Right atrium auricular region (tissue), 2 donors: ENCODE measurements around the gene FZD7. TPM values are rescaled to one million over a fixed set of nuclear protein-coding genes. Genes with fewer than 3 reads are reported as not detected.

ENCODE experiments used
- DNase-seq: peaks from one replicate; pipeline ENCODE4 v3.0.0-alpha.2; 2019; ENCODE audit warnings: low spot score
- H3K27ac ChIP-seq, 2 donors: fragments of 200-600 bp; sonication (generic); 1 replicate in 1 of 2; 2 replicates in 1 of 2; pipeline ENCODE4 v1.5.1; 2016 to 2019
- H3K27me3 ChIP-seq, 2 donors: fragments of 200-600 bp; sonication (generic); one replicate each; pipeline versions ENCODE4 v1.5.1 to v1.6.0; 2017 to 2019
- H3K36me3 ChIP-seq: fragments of 200-600 bp; sonication (generic); one replicate; pipeline ENCODE4 v1.5.1; 2016
- H3K4me1 ChIP-seq, 2 donors: fragments of 200-600 bp; sonication (generic); one replicate each; pipeline versions ENCODE4 v1.5.1 to v1.6.0; 2017 to 2019
- H3K4me3 ChIP-seq, 2 donors: fragments of 200-600 bp; sonication (generic); 1 replicate in 1 of 2; 2 replicates in 1 of 2; pipeline ENCODE4 v1.5.1; 2017 to 2019; ENCODE audit warnings: mild to moderate bottlenecking in 1 of 2, moderate library complexity in 1 of 2
- H3K9me3 ChIP-seq, 2 donors: fragments of 200-600 bp; sonication (generic); one replicate each; pipeline ENCODE4 v1.5.1; 2019
- total RNA-seq, 2 donors: library from RNA; depleted of rRNA; stranded (reverse); fragments of >200 nt; gene quantifications; one replicate each; pipeline ENCODE4 v1.1.0, GENCODE V29; 2016
- TF ChIP-seq, protein P1 (sequence below), 2 donors: fragments of 200-600 bp; sonication (generic); IDR thresholded peaks; one replicate each; pipeline ENCODE4 v1.5.1; 2019; ENCODE audit warnings: antibody characterized with exemption in 2 of 2

The FZD7 gene
- total RNA-seq, 2 donors from 2014 or later = 14.1 to 24.5 TPM

DNA sequence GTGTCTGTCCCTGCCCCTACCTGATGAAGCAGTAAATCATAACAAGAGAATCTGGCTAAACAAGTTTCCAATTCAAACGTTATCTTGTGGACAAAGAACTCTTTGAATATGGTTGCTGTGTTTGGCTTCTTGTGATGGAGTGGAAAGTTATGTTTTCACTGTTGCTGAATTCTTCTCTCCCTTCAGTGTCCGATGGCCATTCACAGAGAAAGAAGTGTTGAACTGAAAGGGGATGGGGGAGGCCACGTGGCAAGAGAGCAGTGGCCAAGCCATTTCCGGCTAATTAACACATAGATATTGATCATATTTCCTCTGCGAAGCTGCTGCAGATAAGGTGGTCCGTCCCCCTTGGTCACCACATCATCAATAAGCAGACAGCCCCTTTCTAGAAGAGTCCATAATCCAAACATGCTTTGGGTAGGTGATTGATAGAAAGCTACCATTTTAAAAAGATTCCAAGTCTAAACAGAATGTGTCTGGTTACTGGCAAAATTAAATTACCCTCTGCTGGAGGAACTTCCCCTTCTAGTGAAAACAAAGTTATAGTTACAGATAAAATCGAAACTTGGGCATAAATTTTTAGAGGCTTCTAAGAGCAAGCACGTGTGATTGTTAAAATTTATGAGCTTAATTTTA lies 36.9 kb upstream of the FZD7 start:
- Histone ChIP-seq H3K36me3 (no peaks in the 10 kb centered on the region), H3K9me3 (no peaks in the 10 kb centered on the region), H3K4me1 (peaks cover 0 to 10% of the 10 kb centered on the region in 2 donors), H3K27me3 (no peaks in the 10 kb centered on the region), H3K27ac (no peak overlapping the region), H3K4me3 (no peak overlapping the region)
- no peak for DNase-seq
- TF ChIP-seq, protein P1, sequence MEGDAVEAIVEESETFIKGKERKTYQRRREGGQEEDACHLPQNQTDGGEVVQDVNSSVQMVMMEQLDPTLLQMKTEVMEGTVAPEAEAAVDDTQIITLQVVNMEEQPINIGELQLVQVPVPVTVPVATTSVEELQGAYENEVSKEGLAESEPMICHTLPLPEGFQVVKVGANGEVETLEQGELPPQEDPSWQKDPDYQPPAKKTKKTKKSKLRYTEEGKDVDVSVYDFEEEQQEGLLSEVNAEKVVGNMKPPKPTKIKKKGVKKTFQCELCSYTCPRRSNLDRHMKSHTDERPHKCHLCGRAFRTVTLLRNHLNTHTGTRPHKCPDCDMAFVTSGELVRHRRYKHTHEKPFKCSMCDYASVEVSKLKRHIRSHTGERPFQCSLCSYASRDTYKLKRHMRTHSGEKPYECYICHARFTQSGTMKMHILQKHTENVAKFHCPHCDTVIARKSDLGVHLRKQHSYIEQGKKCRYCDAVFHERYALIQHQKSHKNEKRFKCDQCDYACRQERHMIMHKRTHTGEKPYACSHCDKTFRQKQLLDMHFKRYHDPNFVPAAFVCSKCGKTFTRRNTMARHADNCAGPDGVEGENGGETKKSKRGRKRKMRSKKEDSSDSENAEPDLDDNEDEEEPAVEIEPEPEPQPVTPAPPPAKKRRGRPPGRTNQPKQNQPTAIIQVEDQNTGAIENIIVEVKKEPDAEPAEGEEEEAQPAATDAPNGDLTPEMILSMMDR (IDR thresholded peaks at IDR 0.05) = no peak

DNA sequence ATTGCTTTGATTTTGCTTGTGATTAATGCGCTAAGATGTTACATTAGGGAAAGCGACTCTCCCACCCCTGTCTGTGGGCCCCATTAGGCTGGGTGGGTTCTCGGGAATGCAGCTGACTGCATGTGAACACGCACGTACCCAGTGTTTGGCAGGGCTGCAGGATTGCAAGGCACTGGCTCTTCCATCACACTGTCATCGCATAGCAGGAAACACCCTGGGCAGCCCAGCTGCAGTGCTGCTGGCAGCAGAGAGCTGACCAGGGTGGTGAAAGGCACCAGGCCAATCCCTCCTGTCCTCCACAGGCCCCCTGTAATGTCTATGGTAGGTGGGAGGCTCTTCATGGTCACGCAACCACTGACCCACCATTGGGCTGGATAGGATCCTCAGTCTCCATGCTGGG lies 34.4 kb upstream of the FZD7 start:
- Histone ChIP-seq H3K36me3 (no peaks in the 10 kb centered on the region), H3K27ac (no peak overlapping the region), H3K9me3 (no peaks in the 10 kb centered on the region), H3K27me3 (no peaks in the 10 kb centered on the region), H3K4me1 (peaks cover 0 to 10% of the 10 kb centered on the region in 2 donors), H3K4me3 (no peak overlapping the region)
- TF ChIP-seq, protein P1 (IDR thresholded peaks at IDR 0.05) = no peak
- DNase-seq = no peak

DNA sequence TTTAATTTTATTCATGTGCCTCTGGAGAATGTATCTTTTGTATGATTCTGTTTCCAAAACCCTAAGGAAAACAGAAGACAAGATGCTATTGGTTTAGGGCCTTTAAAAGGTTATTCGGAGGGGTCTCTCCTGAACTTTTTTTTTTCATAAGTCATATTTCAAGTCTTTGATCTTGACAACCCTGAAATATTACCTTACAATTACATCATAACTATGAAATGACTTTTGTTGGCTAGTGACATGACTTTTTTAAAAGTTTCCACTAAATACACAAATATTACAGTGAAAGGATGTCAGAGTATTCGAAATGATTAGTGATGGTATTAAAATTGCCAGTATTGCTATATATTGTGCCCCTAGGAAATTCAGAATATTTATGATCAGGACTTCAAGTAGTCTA lies 31.8 kb upstream of the FZD7 start:
- Histone ChIP-seq H3K4me3 (no peak overlapping the region), H3K9me3 (no peaks in the 10 kb centered on the region), H3K27ac (no peak overlapping the region), H3K4me1 (peaks cover 0 to 10% of the 10 kb centered on the region in 2 donors), H3K27me3 (no peaks in the 10 kb centered on the region), H3K36me3 (no peaks in the 10 kb centered on the region)
- DNase-seq = no peak
- TF ChIP-seq, protein P1 (IDR thresholded peaks at IDR 0.05) = no peak

DNA sequence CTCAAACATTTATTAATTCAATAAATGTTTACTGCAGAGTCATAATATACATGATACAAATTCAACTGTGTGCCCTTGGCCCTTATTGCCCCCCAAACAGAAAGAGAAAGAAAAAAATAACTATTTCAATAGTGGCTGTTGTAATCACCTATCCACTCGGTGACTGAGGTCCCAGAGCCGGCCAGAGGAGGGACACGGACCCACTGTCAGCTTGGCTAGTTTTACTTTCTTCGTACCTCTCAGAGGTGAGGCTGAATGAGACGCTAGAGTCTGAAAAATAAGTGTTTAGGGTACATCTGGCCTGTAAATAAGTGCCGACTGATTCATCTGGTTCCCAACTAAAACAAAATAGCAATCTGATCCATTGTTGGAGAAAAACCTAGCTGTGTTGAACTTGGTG lies 31.3 kb upstream of the FZD7 start:
- Histone ChIP-seq H3K36me3 (no peaks in the 10 kb centered on the region), H3K27me3 (no peaks in the 10 kb centered on the region), H3K4me3 (no peak overlapping the region), H3K4me1 (peaks cover 0 to 15% of the 10 kb centered on the region in 2 donors), H3K9me3 (no peaks in the 10 kb centered on the region), H3K27ac (no peak overlapping the region)
- DNase-seq = no peak
- TF ChIP-seq, protein P1 (IDR thresholded peaks at IDR 0.05) = no peak

DNA sequence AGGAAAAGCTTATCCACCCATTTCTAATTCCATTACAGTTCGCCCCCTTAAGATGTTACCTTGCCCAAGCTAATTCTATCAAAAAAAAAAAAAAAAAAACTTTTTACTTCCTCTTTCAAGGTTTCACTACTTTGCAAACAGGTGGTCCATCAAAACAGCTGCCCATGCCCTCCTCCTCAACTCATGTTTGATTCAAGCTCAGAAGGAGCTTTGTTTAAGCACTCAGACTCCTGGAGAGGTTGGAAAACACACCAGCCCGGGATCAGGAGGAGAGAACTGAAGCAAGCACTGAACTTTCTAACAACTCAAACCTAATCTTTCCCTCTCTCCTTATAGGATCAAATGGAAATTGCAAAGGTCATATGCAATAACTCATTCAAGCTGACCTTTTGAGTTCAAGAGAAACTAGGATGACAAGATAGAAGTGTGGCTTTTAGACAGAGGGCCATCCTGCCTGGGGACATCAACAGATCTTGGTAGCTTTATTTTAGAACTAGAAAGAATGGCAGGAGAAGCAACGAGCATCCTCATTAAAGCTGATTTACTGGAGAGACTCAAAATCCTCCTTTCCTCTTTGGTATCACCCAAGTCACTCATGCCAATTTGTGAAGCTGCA lies 28.3 kb upstream of the FZD7 start:
- peaks cover 0 to 8% of the 10 kb centered on the region in 2 donors for H3K4me1 ChIP-seq
- H3K36me3 ChIP-seq = no peaks in the 10 kb centered on the region
- no peak for DNase-seq
- TF ChIP-seq, protein P1 (IDR thresholded peaks at IDR 0.05) = no peak
- H3K27me3 ChIP-seq = no peaks in the 10 kb centered on the region
- H3K4me3 ChIP-seq = no peak overlapping the region
- H3K27ac ChIP-seq = no peak overlapping the region
- H3K9me3 ChIP-seq = no peaks in the 10 kb centered on the region
